Measurements from ENCODE around the gene NCAN.

The NCAN gene

DNA sequence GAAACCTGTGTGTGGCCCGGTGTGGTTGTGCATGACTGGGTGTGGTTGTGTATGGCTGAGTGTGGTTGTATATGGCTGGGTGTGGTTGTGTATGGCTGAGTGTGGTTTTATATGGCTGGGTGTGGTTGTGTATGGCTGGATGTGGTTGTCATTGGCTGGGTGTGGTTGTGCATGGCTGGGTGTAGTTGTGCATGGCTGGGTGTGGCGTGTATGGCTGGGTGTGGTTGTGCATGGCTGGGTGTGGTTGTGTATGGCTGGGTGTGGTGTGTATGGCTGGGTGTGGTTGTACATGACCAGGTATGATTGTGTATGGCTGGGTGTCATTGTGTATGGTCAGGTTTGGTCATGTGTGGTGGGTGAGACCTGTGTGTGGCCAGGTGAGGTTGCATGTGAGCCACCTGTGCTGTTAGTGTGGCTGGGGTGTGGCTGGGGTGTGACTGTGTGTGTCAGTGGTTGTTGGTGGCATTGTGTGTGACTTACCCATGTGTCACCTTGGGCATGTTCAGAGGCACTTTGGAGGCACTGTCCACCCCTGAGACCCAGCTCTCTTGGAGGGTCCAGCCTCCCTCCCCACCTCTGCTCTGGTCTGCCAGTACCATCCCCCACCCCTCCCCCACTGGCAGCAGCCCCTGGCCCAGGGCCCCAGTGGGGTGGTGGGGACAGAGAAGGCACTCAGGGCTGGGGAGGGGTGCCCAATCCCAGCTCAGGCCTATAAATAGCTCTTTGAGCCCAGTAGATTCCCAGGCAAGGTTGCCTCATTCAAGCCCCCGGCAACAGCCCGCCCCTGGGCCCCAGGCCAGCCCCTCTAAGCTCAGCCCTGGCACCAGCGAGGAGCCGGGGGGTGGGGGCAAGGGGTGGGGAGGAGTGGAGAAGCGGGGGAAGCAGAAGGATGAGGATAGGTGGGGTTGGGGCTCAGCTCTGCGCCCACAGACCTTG, 3.9 kb upstream of the NCAN start:
- H3K27ac ChIP-seq (ENCODE audit: low read length, poor library complexity, severe bottlenecking) = no peak overlapping the region
- DNase-seq = no peak
- H2AK5ac ChIP-seq (ENCODE audit: low read length, severe bottlenecking) = no peak overlapping the region
- 72% methylated on average over 6 of the region's 8 CpGs for WGBS
- H3K9me3 ChIP-seq (ENCODE audit: control insufficient read depth, low read length) = no peaks in the 10 kb centered on the region
- H3K9ac ChIP-seq (ENCODE audit: low read length) = no peak overlapping the region
- H3K79me1 ChIP-seq (replicated peaks; ENCODE audit: low read length, poor library complexity, severe bottlenecking) = no peaks in the 10 kb centered on the region
- no peak overlapping the region for H3K18ac ChIP-seq (ENCODE audit: low read depth in 1 of 2, low read length in 2 of 2)
- H3K14ac ChIP-seq (ENCODE audit: low read length in 2 of 2) = peak overlapping the region in 1 of 2 experiments; percentile 62
- no peak overlapping the region for H4K8ac ChIP-seq (ENCODE audit: low read length)
- H3K23ac ChIP-seq (ENCODE audit: low read length in 2 of 2) = no peak overlapping the region
- peaks cover 6% of the 10 kb centered on the region for H3K4me1 ChIP-seq (ENCODE audit: control insufficient read depth, insufficient read depth, low read depth, low read length)
- H2BK120ac ChIP-seq (ENCODE audit: low read depth, low read length) = no peak overlapping the region
- no peak overlapping the region for H2BK12ac ChIP-seq (ENCODE audit: low read length in 2 of 2)
- peaks cover 34 to 53% of the 10 kb centered on the region in 2 experiments for H3K27me3 ChIP-seq (ENCODE audit: control insufficient read depth in 1 of 2, insufficient read depth in 1 of 2, low read length in 2 of 2)
- no peak overlapping the region for H3K4me2 ChIP-seq (ENCODE audit: low read length, poor library complexity, severe bottlenecking)
- no peak overlapping the region for H3K4ac ChIP-seq (ENCODE audit: low read depth in 1 of 2, low read length in 2 of 2)
- no peak overlapping the region for H2BK15ac ChIP-seq (ENCODE audit: low read depth, poor library complexity, severe bottlenecking)
- H3K4me3 ChIP-seq (ENCODE audit: insufficient read depth in 1 of 2, low read depth in 1 of 2, low read length in 2 of 2) = no peak overlapping the region
- no peak overlapping the region for H2BK5ac ChIP-seq (ENCODE audit: low read depth, low read length, poor library complexity, severe bottlenecking)
- H2AFZ ChIP-seq (ENCODE audit: low read depth, low read length) = peak overlapping the region; percentile 10
- no peaks in the 10 kb centered on the region for H3K36me3 ChIP-seq (ENCODE audit: control insufficient read depth in 1 of 2, insufficient read depth in 2 of 2, low read depth in 1 of 2, low read length in 2 of 2)
- no peak overlapping the region for H4K91ac ChIP-seq (ENCODE audit: low read length)

DNA sequence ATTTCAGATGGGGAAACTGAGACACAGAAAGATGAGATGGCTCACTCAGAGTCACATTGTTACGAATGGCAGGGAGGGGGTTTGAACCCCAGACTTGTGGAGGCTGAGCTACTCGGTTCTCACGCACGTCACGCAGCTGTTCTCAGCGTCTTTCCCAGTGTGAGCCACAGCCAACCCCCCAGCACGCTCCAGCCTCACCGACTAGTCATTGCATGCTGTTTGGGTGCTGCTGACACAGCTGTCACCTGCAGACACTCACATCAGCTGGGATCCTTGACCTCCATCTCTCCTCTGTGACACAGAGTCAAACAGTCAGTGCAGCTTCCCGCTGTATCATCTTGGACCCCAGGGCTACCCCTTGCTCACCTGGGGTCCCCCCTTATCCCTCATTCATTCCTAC, 2.4 kb upstream of the NCAN start:
- H2BK120ac ChIP-seq (ENCODE audit: low read depth, low read length) = no peak overlapping the region
- no peaks in the 10 kb centered on the region for H3K79me1 ChIP-seq (replicated peaks; ENCODE audit: low read length, poor library complexity, severe bottlenecking)
- no peak overlapping the region for H3K9ac ChIP-seq (ENCODE audit: low read length)
- no peak overlapping the region for H3K27ac ChIP-seq (ENCODE audit: low read length, poor library complexity, severe bottlenecking)
- H2BK12ac ChIP-seq (ENCODE audit: low read length in 2 of 2) = no peak overlapping the region
- no peak overlapping the region for H3K4me2 ChIP-seq (ENCODE audit: low read length, poor library complexity, severe bottlenecking)
- H3K36me3 ChIP-seq (ENCODE audit: control insufficient read depth in 1 of 2, insufficient read depth in 2 of 2, low read depth in 1 of 2, low read length in 2 of 2) = no peaks in the 10 kb centered on the region
- no peak overlapping the region for H2AK5ac ChIP-seq (ENCODE audit: low read length, severe bottlenecking)
- no peak overlapping the region for H2AFZ ChIP-seq (ENCODE audit: low read depth, low read length)
- H4K8ac ChIP-seq (ENCODE audit: low read length) = no peak overlapping the region
- H2BK5ac ChIP-seq (ENCODE audit: low read depth, low read length, poor library complexity, severe bottlenecking) = no peak overlapping the region
- no peaks in the 10 kb centered on the region for H3K9me3 ChIP-seq (ENCODE audit: control insufficient read depth, low read length)
- peaks cover 2% of the 10 kb centered on the region for H3K4me1 ChIP-seq (ENCODE audit: control insufficient read depth, insufficient read depth, low read depth, low read length)
- WGBS = 67% methylated on average over 9 of the region's 9 CpGs
- no peak for DNase-seq
- no peak overlapping the region for H3K14ac ChIP-seq (ENCODE audit: low read length in 2 of 2)
- no peak overlapping the region for H4K91ac ChIP-seq (ENCODE audit: low read length)
- no peak overlapping the region for H3K23ac ChIP-seq (ENCODE audit: low read length in 2 of 2)
- H3K18ac ChIP-seq (ENCODE audit: low read depth in 1 of 2, low read length in 2 of 2) = no peak overlapping the region
- H3K4ac ChIP-seq (ENCODE audit: low read depth in 1 of 2, low read length in 2 of 2) = no peak overlapping the region
- H2BK15ac ChIP-seq (ENCODE audit: low read depth, poor library complexity, severe bottlenecking) = no peak overlapping the region
- peaks cover 49 to 67% of the 10 kb centered on the region in 2 experiments for H3K27me3 ChIP-seq (ENCODE audit: control insufficient read depth in 1 of 2, insufficient read depth in 1 of 2, low read length in 2 of 2)
- H3K4me3 ChIP-seq (ENCODE audit: insufficient read depth in 1 of 2, low read depth in 1 of 2, low read length in 2 of 2) = no peak overlapping the region

GRCh38 chr19:19212916-19213315, 1.2 kb downstream of the NCAN start:
- 44% methylated on average over 7 of the region's 7 CpGs for WGBS
- Histone ChIP-seq H3K23ac (ENCODE audit: low read length in 2 of 2) (no peak overlapping the region), H2BK12ac (ENCODE audit: low read length in 2 of 2) (no peak overlapping the region), H2AK5ac (ENCODE audit: low read length, severe bottlenecking) (no peak overlapping the region), H3K4me3 (ENCODE audit: insufficient read depth in 1 of 2, low read depth in 1 of 2, low read length in 2 of 2) (no peak overlapping the region), H3K9me3 (ENCODE audit: control insufficient read depth, low read length) (peaks cover 5% of the 10 kb centered on the region), H3K27ac (ENCODE audit: low read length, poor library complexity, severe bottlenecking) (no peak overlapping the region), H4K8ac (ENCODE audit: low read length) (no peak overlapping the region), H3K79me1 (replicated peaks; ENCODE audit: low read length, poor library complexity, severe bottlenecking) (no peaks in the 10 kb centered on the region), H3K4me1 (ENCODE audit: control insufficient read depth, insufficient read depth, low read depth, low read length) (peaks cover 2% of the 10 kb centered on the region), H2AFZ (ENCODE audit: low read depth, low read length) (no peak overlapping the region), H3K14ac (ENCODE audit: low read length in 2 of 2) (no peak overlapping the region), H2BK15ac (ENCODE audit: low read depth, poor library complexity, severe bottlenecking) (no peak overlapping the region), H3K4me2 (ENCODE audit: low read length, poor library complexity, severe bottlenecking) (no peak overlapping the region), H2BK5ac (ENCODE audit: low read depth, low read length, poor library complexity, severe bottlenecking) (no peak overlapping the region), H3K9ac (ENCODE audit: low read length) (no peak overlapping the region), H3K18ac (ENCODE audit: low read depth in 1 of 2, low read length in 2 of 2) (no peak overlapping the region), H3K4ac (ENCODE audit: low read depth in 1 of 2, low read length in 2 of 2) (no peak overlapping the region), H2BK120ac (ENCODE audit: low read depth, low read length) (no peak overlapping the region), H3K36me3 (ENCODE audit: control insufficient read depth in 1 of 2, insufficient read depth in 2 of 2, low read depth in 1 of 2, low read length in 2 of 2) (no peaks in the 10 kb centered on the region), H3K27me3 (ENCODE audit: control insufficient read depth in 1 of 2, insufficient read depth in 1 of 2, low read length in 2 of 2) (peaks cover 39 to 65% of the 10 kb centered on the region in 2 experiments), H4K91ac (ENCODE audit: low read length) (no peak overlapping the region)
- DNase-seq = no peak

DNA sequence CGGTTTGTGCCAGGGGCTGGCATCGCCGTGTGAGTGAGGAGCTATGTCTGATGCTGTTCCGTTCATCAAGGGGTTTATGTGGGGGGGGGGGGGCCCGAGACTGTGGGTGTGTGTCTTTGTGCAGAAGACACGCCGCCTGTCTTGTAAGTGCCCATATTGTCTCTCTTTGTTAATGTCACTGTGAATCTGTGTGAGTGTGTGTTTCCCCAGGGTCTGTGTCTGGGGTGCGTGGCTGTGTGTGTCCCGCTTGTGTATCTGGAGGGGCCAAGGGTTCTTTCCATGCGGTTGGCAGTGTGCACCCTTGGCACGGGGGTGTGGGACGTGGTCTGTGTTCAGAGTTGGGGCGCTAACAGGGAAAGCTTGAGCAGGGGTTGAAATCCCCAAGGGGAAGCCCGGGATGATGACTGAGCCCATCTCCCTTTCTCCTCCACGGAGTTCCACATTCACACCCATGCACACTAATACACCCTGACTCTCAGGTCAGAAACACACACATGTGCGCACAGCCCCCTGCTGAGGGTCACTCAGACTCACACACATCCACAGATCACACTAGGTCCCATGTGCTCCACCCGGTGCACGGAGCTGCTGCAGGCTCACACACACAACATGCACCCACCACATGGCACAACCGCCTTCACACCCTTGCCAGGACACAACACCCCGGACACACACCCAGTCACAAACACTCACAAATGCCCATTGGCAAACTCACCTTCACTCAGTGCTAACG, 1.8 kb downstream of the NCAN start:
- WGBS = 61% methylated on average over 21 of the region's 21 CpGs
- Histone ChIP-seq H4K91ac (ENCODE audit: low read length) (no peak overlapping the region), H2BK120ac (ENCODE audit: low read depth, low read length) (no peak overlapping the region), H3K79me1 (replicated peaks; ENCODE audit: low read length, poor library complexity, severe bottlenecking) (no peaks in the 10 kb centered on the region), H3K14ac (ENCODE audit: low read length in 2 of 2) (no peak overlapping the region), H3K4ac (ENCODE audit: low read depth in 1 of 2, low read length in 2 of 2) (no peak overlapping the region), H4K8ac (ENCODE audit: low read length) (no peak overlapping the region), H3K36me3 (ENCODE audit: control insufficient read depth in 1 of 2, insufficient read depth in 2 of 2, low read depth in 1 of 2, low read length in 2 of 2) (no peaks in the 10 kb centered on the region), H3K4me1 (ENCODE audit: control insufficient read depth, insufficient read depth, low read depth, low read length) (peaks cover 2% of the 10 kb centered on the region), H3K4me3 (ENCODE audit: insufficient read depth in 1 of 2, low read depth in 1 of 2, low read length in 2 of 2) (no peak overlapping the region), H3K4me2 (ENCODE audit: low read length, poor library complexity, severe bottlenecking) (no peak overlapping the region), H2BK12ac (ENCODE audit: low read length in 2 of 2) (no peak overlapping the region), H3K23ac (ENCODE audit: low read length in 2 of 2) (no peak overlapping the region), H2BK5ac (ENCODE audit: low read depth, low read length, poor library complexity, severe bottlenecking) (no peak overlapping the region), H2BK15ac (ENCODE audit: low read depth, poor library complexity, severe bottlenecking) (no peak overlapping the region), H2AK5ac (ENCODE audit: low read length, severe bottlenecking) (no peak overlapping the region), H3K9me3 (ENCODE audit: control insufficient read depth, low read length) (peaks cover 5% of the 10 kb centered on the region), H3K27me3 (ENCODE audit: control insufficient read depth in 1 of 2, insufficient read depth in 1 of 2, low read length in 2 of 2) (peaks cover 39 to 65% of the 10 kb centered on the region in 2 experiments), H3K18ac (ENCODE audit: low read depth in 1 of 2, low read length in 2 of 2) (no peak overlapping the region), H2AFZ (ENCODE audit: low read depth, low read length) (no peak overlapping the region), H3K9ac (ENCODE audit: low read length) (no peak overlapping the region), H3K27ac (ENCODE audit: low read length, poor library complexity, severe bottlenecking) (no peak overlapping the region)
- DNase-seq = no peak

Measured in mesenchymal stem cell (in vitro differentiated cells and primary cell).